Activated CD4-positive, alpha-beta T cell treated with anti-CD3 and anti-CD28 coated beads for 4 hours (primary cell): ENCODE data around the gene TUT7.
"Not testable (repeated sequence)": the region's sequence is repeated elsewhere in the genome, so short reads cannot be mapped to it uniquely, and the experiment has no call there.

ENCODE experiments used
- DNase-seq, 2 donors: peaks; one replicate each; pipeline ENCODE4 v3.0.0-alpha.2; 2020

The TUT7 gene, protein sequence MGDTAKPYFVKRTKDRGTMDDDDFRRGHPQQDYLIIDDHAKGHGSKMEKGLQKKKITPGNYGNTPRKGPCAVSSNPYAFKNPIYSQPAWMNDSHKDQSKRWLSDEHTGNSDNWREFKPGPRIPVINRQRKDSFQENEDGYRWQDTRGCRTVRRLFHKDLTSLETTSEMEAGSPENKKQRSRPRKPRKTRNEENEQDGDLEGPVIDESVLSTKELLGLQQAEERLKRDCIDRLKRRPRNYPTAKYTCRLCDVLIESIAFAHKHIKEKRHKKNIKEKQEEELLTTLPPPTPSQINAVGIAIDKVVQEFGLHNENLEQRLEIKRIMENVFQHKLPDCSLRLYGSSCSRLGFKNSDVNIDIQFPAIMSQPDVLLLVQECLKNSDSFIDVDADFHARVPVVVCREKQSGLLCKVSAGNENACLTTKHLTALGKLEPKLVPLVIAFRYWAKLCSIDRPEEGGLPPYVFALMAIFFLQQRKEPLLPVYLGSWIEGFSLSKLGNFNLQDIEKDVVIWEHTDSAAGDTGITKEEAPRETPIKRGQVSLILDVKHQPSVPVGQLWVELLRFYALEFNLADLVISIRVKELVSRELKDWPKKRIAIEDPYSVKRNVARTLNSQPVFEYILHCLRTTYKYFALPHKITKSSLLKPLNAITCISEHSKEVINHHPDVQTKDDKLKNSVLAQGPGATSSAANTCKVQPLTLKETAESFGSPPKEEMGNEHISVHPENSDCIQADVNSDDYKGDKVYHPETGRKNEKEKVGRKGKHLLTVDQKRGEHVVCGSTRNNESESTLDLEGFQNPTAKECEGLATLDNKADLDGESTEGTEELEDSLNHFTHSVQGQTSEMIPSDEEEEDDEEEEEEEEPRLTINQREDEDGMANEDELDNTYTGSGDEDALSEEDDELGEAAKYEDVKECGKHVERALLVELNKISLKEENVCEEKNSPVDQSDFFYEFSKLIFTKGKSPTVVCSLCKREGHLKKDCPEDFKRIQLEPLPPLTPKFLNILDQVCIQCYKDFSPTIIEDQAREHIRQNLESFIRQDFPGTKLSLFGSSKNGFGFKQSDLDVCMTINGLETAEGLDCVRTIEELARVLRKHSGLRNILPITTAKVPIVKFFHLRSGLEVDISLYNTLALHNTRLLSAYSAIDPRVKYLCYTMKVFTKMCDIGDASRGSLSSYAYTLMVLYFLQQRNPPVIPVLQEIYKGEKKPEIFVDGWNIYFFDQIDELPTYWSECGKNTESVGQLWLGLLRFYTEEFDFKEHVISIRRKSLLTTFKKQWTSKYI (N-terminal part only)

DNA sequence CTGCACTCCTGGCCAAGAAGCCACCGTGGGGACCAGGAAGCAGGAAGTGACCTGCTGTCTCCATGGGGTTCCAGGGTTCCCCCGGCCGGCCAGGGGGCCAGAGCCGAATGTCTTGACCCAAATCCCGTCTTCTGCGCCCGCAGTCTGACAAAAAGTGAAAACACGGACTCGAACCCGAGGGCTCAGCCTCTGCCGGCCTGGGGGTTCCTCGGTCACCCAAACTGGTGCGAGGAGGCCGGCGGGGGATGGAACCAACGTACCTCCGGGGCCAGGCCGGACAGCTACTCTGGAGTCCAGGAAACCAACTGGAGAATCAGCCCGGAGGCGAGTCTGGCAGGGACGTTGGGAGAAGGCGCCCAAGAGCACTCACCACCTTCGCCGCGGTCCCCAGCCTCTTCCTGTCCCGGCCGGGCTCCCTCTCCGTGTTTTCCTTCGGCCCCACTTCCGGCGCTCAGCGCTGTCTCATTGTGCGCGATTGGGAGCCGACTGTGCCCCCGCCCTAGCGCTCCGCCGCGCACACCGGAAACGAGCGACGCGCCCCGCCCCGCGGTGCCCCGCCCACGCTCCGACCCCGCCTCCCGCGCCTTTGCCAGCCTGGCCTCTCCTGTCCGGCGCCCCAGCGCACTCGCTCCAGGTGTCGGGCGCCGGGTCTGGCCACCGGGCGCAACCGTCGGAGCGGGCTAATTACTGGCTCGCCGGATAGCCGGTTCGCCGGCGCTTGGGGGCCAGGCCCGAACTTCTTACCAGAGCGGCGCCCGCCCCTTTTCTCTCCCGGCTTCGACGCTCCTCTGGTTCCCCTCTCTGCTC, at the start of gene TUT7:
Gene TUT7, minus strand, starts transcription at position 400 of the 807 bp plus-strand sequence. CDS start 1,211 bp downstream, outside the sequence.
- DNase-seq: peak; percentile 91 to 93

DNA sequence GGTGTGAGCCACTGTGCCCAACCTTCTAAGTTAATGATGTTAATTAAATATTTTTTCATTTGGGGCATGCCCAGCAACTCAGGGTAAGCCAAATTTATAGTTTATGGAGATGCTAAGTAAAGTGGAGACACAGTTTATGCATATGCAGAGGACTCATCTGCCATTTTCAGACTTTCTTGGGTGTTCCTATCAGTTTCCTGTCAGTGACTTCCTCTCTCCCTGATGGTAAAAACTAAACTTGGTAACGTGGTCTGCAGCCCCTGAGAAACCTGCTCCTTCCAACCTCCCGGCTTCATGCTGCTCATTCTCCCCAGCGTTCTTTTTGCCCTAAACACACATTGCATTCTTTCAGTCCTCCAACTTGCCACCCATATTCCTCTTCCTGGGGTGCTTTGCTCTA, 48.4 kb upstream of the TUT7 start:
- DNase-seq: no peak

DNA sequence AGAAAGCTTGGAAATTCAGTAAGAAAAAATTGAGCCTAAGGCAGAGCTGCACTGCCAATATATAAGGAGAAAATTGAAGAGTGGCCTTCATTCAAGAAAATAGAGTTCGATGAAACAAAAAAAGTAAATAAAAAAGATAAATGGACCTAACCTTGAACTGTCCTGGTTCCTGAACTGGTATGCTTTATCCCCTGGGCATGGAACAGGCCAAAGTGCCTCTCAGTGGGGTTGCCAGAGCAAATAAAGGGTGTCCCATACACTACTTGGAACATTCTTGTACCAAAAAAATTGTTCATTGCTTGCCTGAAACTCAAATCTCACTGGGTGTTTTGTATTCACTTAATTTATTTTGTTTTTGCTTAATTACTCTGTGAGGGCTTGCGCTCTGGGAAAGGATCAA, 42.2 kb upstream of the TUT7 start:
- no peak for DNase-seq

DNA sequence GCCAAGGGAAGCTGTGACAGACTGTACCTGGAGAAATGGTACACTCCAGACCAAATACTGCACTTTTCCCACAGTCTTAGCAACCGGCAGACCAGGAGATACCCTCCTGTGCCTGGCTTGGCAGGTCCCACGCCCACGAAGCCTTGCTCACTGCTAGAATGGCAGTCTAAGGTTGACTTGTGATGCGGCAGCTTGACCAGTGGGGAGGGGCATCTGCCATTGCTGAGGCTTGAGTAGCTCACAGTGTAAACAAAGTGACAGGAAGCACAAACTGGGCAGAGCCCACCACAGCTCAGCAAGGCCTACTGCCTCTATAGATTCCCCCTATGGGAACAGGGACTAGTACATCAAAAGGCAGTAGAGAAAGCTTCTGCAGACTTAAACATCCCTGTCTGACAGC, 36.0 kb upstream of the TUT7 start:
- not testable (repeated sequence) for DNase-seq

DNA sequence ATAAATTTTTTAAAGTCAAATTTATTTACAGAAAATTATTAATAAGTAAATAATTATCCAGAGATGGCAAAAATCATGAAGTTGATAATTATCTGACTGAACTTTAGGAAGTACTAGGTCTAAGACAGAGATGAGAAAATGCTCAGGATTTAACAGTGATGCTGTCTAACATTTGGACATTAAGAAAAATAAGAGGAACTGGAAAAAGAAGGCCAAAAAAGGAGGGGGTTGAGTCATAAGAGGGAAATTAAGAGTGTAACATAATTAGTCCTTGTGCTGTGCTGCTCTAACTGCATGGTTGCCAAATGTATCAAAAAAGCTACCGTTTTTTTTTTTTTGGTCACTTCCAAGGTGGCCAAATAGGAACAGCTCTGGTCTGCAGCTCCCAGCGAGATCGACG, 35.4 kb upstream of the TUT7 start:
- no peak for DNase-seq

DNA sequence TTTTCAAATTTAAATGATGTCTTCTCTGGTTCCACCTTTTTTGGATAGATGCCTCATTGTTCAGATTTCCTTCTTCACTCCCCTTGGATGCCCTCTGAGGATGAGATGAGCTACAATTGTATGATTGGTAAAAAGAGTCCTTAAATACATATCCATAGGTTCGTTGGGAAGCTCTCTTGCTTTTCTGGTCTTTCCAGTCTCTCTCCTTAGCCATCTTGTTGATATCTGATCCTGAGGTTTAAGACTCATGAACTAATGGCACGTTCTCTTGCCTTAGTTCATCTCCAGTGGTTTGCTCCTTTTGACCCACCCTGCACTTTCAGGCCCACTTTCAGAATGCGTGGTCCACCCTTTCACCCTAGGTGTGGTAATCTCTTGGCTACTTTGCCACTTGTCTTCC, 33.2 kb upstream of the TUT7 start:
- DNase-seq: no peak

DNA sequence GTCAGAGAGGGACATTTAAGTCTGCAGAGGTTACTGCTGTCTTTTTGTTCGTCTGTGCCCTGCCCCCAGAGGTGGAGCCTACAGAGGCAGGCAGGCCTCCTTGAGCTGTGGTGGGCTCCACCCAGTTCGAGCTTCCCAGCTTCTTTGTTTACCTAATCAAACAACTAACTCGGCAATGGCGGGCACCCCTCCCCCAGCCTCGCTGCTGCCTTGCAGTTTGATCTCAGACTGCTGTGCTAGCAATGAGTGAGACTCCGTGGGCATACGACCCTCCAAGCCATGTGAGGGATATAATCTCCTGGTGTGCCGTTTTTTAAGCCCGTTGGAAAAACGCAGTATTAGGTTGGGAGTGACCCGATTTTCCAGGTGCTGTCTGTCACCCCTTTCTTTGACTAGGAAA, 28.8 kb upstream of the TUT7 start:
- not testable (repeated sequence) for DNase-seq

DNA sequence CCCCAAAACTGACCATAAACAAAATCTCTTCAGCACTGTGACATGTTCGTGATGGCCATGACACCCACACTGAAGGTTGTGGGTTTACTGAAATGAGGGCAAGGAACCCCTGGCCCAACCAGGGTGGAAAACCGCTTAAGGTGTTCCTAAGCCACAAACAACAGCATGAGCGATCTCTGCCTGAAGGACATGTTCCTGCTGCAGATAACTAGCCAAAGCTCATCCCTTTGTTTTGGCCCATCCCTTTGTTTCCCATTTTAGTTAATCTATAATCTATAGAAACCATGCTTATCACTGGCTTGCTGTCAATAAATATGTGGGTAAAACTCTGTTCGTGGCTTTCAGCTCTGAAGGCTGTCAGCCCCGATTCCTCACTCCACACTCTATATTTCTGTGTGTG, 21.8 kb upstream of the TUT7 start:
- DNase-seq: no peak

DNA sequence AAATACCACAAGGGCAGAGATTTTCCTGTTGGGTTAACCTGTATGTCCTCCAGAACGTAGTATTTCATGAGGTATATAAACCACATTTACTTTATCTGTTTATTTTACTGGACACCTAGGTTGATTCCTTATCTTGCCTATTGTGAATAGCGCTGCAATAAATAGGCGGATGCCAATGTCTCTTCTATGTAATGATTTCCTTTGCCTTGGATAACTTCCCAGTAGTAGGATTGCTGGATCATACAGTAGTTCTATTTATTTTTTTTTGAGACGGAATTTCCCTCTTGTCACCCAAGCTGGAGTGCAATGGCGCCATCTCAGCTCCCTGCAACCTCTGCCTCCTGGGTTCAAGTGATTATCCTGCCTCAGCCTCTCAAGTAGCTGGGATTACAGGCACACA, 15.6 kb upstream of the TUT7 start:
- no peak for DNase-seq

DNA sequence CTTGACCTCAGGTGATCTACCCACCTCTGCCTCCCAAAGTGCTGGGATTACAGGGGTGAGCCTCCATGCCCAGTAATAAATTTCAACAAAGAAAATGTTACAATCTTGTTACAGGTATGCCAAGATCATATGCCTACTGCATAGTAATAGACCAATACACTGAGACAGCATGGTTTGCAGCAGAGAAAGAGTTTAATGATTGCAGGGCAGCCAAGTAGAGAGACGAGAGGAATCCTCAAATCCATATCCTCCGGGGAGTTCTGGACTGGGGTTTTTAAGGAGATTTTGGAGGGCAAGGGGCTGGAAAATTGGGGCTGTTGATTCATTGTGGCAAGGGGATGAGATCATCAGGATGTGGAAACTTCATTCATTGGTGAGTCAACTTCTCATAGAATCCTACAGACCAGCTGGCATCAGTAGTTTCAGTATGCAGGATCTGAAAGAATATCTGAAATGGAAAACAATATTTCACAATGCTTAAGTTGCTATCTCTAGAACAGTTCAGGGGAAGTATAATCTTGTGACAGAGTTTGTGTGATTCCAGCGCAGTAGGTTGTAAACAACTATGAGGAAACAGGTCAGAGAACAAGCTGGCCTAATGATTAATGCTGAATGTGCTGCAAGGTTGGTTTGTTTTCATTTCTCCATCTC, 14.8 kb upstream of the TUT7 start:
- DNase-seq: no peak

DNA sequence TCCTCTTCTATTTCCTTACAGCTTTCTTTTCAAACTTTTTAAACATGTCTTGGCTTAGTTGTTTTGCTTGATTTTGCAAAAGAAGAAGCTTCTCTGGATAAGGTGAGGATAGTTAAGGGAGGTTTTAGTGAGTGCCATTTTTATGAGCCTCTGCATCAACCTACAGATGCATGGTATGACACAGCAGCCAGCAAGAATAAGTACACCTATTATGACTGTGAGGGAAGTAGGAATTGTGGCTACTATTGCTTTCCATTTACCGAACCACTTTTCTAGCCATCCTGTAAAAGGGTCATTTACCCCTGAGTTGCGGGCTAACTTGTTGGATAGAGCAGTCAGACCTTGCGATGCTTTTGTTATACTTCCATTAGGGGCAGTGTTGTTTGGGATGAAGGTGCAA, 7.0 kb upstream of the TUT7 start:
- DNase-seq: no peak

DNA sequence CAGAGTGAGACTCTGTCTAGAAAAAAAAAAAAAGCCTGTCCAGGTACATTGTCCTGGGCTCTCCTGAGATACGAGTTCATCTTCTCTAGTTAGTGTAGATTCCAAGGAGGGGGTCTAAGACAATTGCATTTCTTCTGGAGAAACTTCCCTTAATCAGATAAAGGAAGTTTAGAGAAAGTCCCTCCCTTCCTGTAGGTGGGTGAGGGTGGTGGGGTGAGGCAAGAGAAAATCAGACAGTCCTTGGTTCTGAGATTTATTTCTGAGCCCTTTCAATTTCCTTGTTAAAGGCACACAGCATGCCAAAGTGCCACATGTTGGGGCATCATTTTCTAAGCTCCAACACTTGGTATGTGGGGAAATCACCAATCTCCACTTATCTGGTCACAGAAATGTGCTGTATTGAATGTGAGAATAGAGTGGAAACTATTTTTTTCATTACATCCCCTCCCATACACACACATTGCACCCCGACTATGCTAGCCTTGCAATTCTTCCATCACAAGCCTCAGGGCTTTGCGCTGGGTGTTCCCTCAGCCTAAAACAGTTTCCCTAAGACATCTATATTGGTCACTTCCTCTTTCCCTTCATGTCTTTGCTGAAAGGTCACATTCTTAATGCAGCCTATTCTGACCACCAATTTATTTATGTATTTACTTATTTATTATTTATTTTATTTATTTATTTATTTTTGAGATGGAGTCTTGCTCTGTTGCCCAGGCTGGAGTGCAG, 5.1 kb upstream of the TUT7 start:
- no peak for DNase-seq

DNA sequence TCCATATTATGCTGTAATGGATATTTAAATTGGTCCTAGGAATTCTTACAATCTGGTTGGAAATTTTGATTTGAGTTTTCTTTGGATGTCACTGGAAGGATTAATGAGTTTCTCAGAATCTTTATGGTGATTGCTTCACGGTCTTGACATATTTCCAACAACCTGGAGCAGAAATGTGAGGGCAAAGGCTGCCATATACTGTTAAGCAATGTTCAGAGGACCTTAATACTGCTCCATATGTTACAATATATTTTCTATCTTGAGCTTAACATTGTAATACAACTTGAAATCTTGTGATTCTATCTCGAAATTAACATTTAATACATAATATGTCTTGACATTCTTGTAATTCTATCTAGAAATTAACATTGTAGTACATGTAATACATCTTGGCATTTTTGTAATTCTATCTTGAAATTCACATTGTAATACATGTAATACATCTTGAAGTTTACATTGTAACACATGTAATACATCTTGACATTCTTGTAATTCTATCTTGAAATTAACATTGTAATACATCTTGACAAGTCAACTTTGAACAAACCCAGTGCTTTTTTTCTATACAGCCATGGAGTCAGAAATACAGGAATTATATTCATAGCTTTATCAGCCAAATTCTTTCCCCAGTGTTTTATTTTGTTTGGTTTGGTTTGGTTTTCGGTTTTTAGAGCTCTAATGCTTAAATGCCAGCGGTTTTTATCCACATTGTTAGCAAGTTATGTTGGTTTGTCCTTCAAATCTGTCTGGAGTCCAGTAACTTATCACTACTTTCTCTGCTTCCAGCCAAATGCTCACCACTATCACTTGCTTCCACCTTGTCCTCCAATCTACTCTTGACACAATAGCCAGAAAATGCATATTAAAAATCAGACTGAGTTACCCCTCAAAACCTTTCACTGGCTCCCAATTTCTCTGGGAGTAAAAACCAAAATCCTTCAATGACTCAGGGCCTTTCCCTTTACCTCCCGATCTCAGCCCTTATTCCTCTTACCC, 3.0 kb upstream of the TUT7 start:
- DNase-seq: no peak

DNA sequence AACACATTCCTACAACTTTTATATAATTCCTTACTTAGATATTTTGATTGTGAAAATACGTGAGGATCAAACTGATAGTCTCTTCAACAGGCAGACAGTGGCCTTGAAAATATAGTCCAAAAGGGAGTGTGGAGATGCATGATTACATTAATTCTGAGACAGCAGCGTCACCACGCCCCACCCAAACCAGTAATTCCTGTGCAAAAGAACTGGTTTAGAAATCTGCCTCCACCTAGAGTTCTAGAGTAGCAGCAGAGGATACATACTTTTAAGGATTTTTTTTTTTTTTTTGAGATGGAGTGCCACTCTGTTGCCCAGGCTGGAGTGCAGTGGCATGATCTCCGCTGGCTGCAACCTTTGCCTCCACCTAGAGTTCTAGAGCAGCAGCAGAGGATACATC, 1.6 kb upstream of the TUT7 start:
- no peak for DNase-seq

DNA sequence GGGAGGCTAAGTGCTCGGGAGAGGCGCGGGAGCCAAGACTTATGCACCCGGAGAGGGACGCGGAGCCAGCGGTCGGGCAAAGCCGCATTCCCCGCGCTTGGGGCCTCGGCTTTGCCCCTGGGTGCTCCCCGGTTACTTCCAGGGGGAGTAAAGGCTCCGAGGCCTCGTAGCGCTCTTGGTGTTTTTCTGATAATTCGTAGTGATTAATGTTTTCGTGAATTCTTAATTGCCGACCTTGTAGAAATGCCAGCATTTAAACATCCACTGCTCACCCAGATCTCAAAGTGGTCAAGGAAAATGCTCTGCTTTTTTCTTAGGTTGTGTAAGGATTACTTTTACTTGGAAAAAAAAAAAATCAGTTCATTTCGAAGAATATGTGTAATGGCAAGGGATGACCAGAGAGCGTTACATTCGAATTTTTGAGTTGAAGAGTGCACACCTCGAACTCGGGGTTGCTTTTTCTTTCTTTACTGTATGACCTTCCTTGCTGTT, 654 bp upstream of the TUT7 start:
- DNase-seq: no peak

DNA sequence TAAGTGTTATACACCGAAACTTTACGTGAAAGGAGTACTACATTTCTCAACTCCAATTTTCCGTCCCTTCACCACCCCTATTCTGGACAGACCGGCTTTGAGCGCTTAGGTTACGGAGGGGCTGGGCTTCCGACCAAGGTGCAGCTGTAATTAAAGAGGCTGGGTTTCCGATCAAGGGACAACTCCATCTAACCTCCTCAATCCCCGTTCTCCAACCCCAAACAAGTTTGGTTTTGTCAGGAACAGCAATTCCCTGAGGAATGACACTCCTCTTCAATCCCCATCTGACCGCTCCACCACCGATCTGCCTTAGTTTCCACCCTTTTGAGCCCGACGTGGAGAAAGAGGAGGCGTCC, 577 bp downstream of the TUT7 start:
- peak in 1 of 2 donors; percentile 9 for DNase-seq

DNA sequence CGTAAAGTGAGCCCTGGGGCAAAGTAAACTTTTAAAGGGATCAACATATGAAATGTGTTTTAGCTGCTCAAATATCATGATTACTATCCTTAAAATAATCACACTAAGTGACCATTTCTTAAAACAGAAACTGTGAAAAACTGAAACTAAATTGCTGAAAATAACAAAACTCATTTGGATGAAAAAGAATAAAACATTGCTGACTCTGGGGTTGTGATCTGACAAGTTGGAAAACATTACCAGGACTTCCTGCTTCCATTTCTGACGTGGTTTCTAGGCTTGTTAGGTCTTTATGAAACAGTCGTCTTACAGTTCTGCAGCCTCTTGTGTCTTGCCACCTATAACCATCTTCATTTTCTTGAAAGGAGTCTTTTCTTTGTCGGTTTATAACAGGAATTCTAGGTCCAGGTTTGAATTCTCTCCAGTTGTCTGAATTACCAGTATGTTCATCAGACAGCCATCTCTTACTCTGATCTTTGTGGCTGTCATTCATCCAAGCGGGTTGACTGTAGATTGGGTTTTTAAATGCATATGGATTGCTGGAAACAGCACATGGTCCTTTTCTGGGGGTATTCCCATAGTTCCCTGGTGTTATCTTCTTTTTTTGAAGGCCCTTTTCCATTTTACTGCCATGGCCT, 1.7 kb downstream of the TUT7 start:
- DNase-seq: peak; percentile 10 to 18

DNA sequence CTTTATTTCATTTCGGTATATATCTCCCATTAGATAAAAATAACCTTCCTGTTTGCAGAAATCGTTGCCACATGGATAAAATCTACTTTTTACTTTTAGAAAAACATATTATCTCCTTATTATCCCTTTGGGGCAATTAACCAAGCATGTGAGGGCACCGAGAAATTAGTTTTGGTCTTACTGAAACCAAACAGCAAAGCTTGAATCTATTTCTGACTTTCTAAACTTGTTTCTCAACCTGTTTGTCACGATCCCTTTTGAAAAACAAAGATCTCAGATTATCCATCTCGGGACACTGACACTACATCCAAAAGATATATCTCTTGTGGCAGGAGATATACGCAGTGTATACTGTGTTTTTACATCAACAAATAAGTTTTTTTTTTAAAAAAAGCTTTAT, 2.3 kb downstream of the TUT7 start:
- no peak for DNase-seq
